NCI-H460 (cell line): ENCODE results near the gene TMEM30B. TPM values are rescaled to one million over a fixed set of nuclear protein-coding genes. Genes with fewer than 3 reads are reported as not detected.
"Not testable (repeated sequence)": the region's sequence is repeated elsewhere in the genome, so short reads cannot be mapped to it uniquely, and the experiment has no call there.

Experiments used
- DNase-seq: peaks from one replicate; pipeline ENCODE4 v3.0.0-alpha.2; 2016; ENCODE audit warnings: low read depth; ENCODE audit errors: extremely low read depth
- total RNA-seq: library from RNA; depleted of rRNA; stranded (reverse); fragments of >200 nt; shearing (Covaris generic); gene quantifications from 2 replicates; pipeline ENCODE4 v1.2.3, GENCODE V29; 2014

TMEM30B gene
- total RNA-seq, 1 experiment from 2014 or later: not detected

DNA sequence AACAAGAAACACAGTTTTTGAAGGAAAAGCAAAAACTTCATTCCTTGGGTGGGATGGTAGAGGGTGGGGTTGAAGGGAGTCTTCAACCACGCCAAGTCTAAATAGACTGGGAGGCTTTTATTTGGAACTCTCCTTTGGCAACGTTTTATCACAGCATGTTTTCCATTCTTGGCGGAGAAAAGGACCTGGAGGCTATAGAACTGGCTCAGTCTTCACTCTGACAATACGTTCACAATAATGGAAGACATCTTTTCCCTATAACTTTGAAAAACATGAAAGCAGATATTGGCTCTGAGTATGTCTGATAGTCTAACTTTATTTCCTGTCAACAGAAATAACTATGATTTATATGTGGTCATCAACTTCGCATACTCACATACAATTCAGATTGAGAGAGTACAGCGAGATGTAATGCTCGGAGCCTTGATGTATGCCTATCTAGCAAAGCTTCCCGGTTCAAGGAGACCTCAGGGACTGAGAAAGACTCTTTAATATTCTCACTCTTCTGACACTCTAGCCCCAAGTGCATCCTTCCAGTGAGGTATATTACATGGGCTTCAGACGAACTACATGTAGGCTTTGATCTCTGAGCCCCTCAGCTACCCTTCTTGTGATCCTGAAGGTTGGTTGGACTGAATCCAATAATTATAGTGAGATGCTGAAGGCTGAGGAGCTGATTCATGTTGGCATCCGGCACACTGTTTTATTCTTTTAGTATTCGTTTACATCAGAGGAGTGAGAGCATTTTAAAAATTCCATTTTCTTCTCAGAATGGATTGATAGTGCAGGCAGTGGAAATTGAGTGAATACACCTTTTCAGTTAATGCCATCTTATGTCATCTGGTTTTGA, 14.0 kb downstream of the TMEM30B start:
- DNase-seq: no peak

- no peak for DNase-seq
Observed at GRCh38 chr14:61266436-61266835, 14.7 kb downstream of the TMEM30B start.

DNA sequence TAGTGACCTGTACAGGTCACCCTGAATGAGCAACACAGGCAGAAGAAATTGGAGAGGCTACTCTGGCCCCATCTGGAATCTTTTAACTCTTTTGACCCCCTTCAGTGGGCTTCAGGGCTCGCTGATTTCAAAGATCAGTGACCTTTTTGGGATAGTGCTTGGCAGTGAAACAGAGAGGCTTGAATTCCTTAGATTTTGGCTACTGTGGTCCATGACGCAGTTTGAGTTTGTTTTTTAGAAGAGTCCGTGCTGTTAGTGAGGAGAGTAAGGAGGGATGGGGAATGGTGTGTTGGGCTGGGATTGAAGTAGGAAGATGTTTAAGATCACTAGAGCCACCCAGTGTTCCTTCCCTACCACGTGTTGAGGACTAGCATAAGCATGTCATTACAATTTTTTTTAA, 16.5 kb downstream of the TMEM30B start:
- no peak for DNase-seq

- no peak for DNase-seq
Observed at GRCh38 chr14:61264010-61264571, 17.0 kb downstream of the TMEM30B start.

GRCh38 chr14:61262082-61262481, 19.1 kb downstream of the TMEM30B start:
- DNase-seq: no peak

DNA sequence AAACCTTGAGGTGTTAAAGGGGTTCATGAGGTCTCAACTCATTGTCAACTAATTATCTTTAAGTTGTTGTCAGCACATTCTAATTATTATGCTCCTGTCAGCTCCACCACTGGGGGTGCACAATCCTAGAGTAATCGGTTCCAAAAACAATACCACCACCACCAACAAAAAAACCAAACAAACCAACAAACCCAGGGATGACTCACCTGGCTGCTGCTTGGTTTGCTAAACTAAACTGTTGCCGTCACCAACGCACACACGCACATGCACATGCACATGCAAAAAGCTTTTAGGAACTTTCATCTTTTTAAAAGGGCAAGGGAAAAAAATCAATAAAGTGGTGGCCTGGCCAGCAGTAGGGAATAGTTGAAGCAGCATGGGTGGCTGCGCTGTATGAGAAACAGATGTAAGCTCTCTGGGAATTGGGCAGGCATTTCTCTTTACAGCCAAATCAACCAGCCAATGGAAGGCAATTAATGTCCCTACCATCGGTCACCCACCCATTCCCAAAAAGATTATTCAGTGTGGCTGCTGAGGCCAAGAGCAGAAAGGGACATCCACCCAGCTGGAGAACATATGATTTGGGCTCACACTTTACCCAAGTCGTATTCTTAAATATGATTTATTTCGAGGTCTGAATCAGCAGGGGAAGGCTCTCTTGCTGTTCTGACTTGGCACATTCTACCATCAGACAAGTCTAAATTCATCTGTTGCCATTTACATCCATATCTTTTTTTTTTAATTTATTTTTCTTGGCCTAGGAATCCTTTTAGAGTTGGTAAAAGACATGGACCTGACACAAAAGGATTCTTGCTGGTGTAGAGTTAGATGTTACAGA, 20.0 kb downstream of the TMEM30B start:
- peak; percentile 25 for DNase-seq

GRCh38 chr14:61258985-61259384, 22.2 kb downstream of the TMEM30B start:
- no peak for DNase-seq

DNA sequence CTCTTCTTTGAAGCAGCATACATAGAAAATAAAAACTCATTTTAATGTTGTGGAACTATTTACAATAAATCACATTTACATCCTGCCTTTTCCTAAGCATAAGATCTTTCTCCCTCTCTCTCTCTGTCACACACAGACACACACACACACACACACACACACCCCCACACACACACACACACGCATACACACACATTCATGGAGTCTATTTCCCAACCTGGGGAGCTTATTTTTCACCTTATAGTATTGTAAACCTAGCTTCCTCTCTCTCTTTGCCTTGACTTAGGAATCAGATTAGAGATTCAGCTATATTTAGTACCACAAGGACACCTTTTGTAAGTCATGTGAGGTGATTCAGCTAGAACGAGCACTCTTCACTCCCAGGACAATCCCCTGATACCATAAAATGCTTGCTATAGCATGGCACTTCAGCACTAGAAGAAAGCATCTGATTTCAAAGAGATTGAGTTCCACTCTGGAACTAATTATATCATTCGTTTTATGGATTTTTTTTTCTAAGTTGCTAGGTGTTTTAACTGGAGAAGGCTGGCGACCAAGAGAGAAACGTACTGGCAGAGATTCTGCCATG, 23.6 kb downstream of the TMEM30B start:
- no peak for DNase-seq

DNA sequence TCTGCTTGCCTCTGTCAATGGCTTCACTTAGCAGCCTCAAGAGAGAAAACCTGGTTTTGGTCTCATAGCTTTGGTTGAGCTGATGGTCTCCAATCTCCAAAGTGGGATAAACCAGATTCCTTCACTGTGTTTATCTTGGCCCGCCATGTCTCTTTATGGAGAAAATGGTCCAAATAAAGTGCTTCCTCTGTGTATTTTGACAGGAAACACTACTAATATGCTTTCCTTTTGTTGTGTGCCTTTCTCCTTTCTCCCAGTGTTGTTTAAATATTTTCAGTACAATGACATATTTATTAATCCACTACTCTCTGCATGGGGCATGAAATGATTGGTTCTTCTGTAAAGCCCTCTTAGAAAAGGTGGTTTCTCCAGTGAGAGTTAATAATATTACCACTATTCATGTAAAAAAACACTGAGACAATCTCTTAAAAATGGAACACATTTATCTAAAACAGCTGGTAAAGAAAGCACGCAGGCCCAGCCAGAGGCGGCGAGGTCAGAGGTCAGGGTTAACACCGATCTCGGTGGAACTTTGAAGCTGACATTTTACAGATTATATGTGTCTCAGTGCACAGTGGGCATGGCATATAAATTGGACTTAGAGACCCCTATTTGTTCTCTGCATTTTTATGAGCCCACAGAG, 24.2 kb downstream of the TMEM30B start:
- no peak for DNase-seq

DNA sequence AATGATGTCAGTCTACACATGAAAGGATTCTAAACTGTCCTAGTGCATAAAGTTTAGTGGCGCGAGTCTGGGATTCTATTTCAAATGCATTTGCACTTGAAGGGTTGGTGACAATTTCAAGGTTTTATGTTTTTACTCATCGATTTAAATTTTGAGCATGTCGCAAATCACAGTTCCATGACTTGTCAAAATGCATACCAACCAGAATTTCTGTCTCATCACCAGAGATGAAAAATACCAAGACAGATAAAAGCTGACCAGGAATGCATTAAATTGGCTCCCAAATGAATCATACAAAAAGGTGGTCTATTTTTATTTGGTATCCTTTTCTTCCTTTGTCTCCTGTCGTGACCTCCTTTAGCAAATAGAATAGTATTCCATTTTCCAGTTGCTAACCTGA, 25.2 kb downstream of the TMEM30B start:
- DNase-seq: no peak

DNA sequence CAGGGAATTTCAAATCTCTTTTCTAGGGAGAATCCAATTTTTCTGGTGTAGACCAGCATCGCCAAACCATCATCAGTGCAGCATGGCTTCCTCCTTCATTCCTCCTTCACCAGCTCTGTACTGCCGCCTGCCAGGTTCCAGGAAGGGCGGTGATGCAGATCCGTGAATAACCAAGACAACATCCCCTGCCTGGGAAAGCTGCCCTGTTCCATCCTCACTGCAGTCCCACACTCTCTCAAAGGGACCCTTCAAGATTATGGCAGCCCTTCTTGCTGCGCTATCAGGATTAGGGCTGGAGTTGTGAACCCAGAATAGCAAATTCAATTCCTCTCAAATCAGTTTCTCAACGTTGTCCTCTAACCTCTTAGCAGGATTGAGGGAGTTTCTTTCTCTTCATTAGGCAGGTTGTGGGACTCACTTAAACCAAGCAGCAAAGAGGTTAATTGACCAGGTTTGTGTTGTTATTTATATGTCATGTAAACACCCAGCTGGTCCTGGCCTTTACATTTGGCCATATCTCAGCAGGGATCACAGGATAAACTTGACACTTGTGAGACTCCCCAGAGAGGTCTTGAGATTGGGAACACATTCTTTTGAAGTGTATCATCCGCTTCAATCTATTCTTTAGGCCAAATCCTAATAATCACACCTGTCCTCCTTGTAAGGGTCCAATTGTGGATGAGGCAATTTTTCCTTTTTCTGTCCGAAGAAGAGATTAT, 26.2 kb downstream of the TMEM30B start:
- no peak for DNase-seq

- no peak for DNase-seq
Observed at GRCh38 chr14:61253064-61253738, 27.9 kb downstream of the TMEM30B start.

- DNase-seq: peak; percentile 85
Observed at GRCh38 chr14:61252369-61253063, 28.6 kb downstream of the TMEM30B start.

DNA sequence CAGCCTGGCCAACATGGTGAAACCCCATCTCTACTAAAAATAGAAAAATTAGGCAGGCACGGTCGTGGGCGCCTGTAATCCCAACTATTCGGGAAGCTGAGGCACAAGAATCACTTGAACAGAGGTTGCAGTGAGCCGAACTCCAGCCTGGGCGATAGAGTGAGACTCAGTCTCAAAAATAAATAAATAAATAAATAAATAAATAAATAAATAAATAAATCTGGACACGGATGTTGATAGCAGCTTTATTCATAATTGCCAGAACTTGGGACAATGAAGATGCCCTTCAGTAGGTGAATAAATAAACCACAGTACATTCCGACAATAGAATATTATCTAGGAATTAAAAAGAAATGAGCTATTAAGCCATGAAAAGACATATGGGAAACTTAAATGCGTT, 31.1 kb downstream of the TMEM30B start:
- DNase-seq: no peak

DNA sequence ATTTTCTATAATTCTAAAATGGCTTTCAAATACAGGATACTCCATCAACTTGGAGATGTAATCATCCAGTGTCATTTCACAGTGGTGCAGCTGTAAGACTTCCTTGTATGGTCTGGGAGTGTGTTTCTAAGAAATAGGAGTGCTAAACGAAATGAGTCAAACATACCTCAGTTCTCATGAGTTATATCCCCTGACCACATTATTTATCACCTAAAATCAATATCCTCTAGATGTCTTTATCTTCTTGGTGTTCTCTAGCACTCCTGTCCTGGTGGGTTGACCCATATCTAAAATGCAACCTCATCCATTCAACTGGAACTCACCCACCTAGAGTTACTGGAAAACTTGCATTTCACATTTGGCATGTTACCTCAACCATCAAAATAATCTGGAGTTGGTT, 33.2 kb downstream of the TMEM30B start:
- no peak for DNase-seq

- no peak for DNase-seq
Observed at GRCh38 chr14:61246721-61247120, 34.4 kb downstream of the TMEM30B start.

GRCh38 chr14:61244009-61244408, 37.1 kb downstream of the TMEM30B start:
- no peak for DNase-seq

DNA sequence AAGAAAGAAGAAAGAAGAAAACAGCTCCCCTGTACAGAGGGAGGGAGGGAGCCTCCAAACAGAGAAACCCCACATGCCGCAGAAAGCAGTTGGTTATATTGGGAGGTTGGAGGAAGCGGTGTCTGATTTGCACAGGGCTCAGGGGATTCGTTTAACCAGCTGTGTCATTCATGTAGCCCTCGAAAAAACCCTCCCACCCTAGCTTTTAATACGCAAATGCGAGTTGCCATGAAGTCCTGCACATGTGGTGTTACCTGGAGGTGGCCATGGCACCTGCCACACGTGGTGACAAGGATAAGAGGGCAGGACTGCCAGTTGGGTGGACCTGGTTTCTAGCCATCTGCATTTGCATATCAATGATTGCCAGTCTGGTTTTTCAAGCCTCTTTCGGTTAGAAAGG, 40.9 kb downstream of the TMEM30B start:
- no peak for DNase-seq

- DNase-seq: not testable (repeated sequence)
Observed at GRCh38 chr14:61239285-61239684, 41.9 kb downstream of the TMEM30B start.
